Calu3 (cell line): ENCODE results near the gene CCDC178. TPM values are rescaled to one million over a fixed set of nuclear protein-coding genes. Genes with fewer than 3 reads are reported as not detected.
"Not testable (repeated sequence)": the region's sequence is repeated elsewhere in the genome, so short reads cannot be mapped to it uniquely, and the experiment has no call there.

ENCODE experiments used
- BruUV-seq: library from RNA; stranded (reverse); fragments of 400-500 nt; replicated peaks from 2 replicates; lab custom pipeline; 2021; lab: Mats Ljungman, UMichigan
- CTCF ChIA-PET: fragments of 300-600 bp; sonication (Branson Sonifier 250); formaldehyde crosslinking; loops from one replicate; lab custom pipeline; 2022; ENCODE audit warnings: antibody characterized with exemption; lab: Charles Lee
- DNase-seq: peaks from one replicate; pipeline ENCODE4 v3.0.0; 2022
- H3K27ac Mint-ChIP-seq: one replicate; pipeline ENCODE4 v1.8.0; 2022; ENCODE audit warnings: mixed read lengths; ENCODE audit not compliant: unreplicated experiment
- H3K27me3 Mint-ChIP-seq: one replicate; pipeline ENCODE4 v1.8.0; 2022; ENCODE audit warnings: mixed read lengths; ENCODE audit not compliant: unreplicated experiment
- H3K36me3 Mint-ChIP-seq: one replicate; pipeline ENCODE4 v1.8.0; 2022; ENCODE audit warnings: mild to moderate bottlenecking, moderate library complexity, mixed read lengths; ENCODE audit not compliant: insufficient read depth, unreplicated experiment
- H3K4me1 Mint-ChIP-seq: one replicate; pipeline ENCODE4 v1.8.0; 2022; ENCODE audit warnings: mild to moderate bottlenecking, low read depth, mixed read lengths; ENCODE audit not compliant: unreplicated experiment
- H3K4me3 Mint-ChIP-seq: one replicate; pipeline ENCODE4 v1.8.0; 2022; ENCODE audit warnings: mild to moderate bottlenecking, low read depth, moderate library complexity, mixed read lengths; ENCODE audit not compliant: unreplicated experiment
- H3K9me3 Mint-ChIP-seq: one replicate; pipeline ENCODE4 v1.8.0; 2022; ENCODE audit warnings: low read depth, mixed read lengths; ENCODE audit not compliant: unreplicated experiment
- intact Hi-C: fragments of 100-400 bp; cut with micrococcal nuclease; formaldehyde crosslinking; loops from one replicate; pipeline ENCODE4 v1.10.0; 2022; ENCODE audit not compliant: unreplicated experiment
- total RNA-seq: library from RNA; stranded (reverse); gene quantifications from 2 replicates; pipeline ENCODE4 v1.2.3, GENCODE V29; 2022
- TF ChIP-seq, protein P1 (sequence below): fragments of 200-600 bp; IDR thresholded peaks from one replicate; pipeline ENCODE4 v1.8.0; 2022; ENCODE audit warnings: antibody characterized with exemption; ENCODE audit not compliant: unreplicated experiment

CCDC178 gene
- total RNA-seq, 1 experiment from 2014 or later = not detected

DNA sequence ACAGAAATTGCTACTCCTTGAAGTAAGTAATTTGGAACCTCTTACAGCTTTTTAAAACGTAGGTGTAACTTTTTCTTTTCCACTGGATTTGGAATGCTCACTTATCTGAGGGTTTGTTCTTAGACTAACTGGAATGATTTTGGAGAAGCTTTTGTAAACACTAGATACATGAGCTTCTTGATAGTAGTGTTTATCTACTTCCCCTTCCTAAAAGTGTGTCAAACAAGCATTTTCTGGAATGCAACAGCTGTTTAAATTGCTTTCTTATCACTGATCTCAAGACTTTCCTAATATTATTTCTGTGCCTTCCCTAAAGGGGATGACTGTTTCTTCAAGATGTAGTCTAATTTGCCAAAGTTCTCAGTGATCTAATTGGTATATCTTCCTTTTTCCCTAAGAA is 282.6 kb downstream of the CCDC178 start:
- H3K4me3 Mint-ChIP-seq = no peak overlapping the region
- H3K27ac Mint-ChIP-seq = no peak overlapping the region
- BruUV-seq = no TSS peak
- DNase-seq = no peak
- H3K36me3 Mint-ChIP-seq = no peaks in the 10 kb centered on the region
- no peaks in the 10 kb centered on the region for H3K4me1 Mint-ChIP-seq
- TF ChIP-seq, protein P1, sequence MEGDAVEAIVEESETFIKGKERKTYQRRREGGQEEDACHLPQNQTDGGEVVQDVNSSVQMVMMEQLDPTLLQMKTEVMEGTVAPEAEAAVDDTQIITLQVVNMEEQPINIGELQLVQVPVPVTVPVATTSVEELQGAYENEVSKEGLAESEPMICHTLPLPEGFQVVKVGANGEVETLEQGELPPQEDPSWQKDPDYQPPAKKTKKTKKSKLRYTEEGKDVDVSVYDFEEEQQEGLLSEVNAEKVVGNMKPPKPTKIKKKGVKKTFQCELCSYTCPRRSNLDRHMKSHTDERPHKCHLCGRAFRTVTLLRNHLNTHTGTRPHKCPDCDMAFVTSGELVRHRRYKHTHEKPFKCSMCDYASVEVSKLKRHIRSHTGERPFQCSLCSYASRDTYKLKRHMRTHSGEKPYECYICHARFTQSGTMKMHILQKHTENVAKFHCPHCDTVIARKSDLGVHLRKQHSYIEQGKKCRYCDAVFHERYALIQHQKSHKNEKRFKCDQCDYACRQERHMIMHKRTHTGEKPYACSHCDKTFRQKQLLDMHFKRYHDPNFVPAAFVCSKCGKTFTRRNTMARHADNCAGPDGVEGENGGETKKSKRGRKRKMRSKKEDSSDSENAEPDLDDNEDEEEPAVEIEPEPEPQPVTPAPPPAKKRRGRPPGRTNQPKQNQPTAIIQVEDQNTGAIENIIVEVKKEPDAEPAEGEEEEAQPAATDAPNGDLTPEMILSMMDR = no peak
- intact Hi-C loops = no loop called here
- H3K9me3 Mint-ChIP-seq = no peaks in the 10 kb centered on the region
- H3K27me3 Mint-ChIP-seq = no peaks in the 10 kb centered on the region
- CTCF ChIA-PET = no interaction called here

DNA sequence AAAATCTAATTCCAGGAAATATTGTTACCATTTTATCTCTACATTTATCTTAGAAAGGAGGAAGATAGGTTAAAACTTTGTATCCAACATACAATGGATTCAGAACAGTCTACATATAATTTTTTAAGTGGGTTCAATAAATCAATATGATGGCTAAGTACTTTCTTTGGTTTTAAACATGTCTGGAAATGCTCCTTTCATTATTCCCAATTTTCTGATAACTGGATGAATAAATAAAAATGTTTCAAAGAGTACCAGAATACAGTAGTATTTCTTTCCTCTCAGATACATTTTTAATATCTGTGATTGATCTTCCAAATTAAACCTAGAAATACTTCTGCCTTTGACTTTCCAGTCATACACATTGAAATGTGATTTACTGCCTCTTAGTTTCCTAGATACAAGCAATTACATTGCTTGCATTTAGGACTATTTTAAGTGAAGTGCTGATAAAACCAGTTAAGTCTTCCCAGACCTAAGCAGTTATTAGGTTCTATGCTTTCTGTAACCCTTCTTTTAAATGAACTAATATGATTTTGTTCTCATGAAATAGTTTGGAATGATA is 283.5 kb downstream of the CCDC178 start:
- BruUV-seq = no TSS peak
- intact Hi-C loops = no loop called here
- CTCF ChIA-PET = interaction anchor here (0.7 kb wide), 1 partner anchor 61 kb away, joined by 5 read pairs; no protein-coding TSS in a partner anchor
- Mint-ChIP-seq H3K27ac (no peak overlapping the region), H3K4me3 (no peak overlapping the region), H3K9me3 (no peaks in the 10 kb centered on the region), H3K4me1 (no peaks in the 10 kb centered on the region), H3K27me3 (no peaks in the 10 kb centered on the region), H3K36me3 (no peaks in the 10 kb centered on the region)
- TF ChIP-seq, protein P1 = no peak
- DNase-seq = no peak

DNA sequence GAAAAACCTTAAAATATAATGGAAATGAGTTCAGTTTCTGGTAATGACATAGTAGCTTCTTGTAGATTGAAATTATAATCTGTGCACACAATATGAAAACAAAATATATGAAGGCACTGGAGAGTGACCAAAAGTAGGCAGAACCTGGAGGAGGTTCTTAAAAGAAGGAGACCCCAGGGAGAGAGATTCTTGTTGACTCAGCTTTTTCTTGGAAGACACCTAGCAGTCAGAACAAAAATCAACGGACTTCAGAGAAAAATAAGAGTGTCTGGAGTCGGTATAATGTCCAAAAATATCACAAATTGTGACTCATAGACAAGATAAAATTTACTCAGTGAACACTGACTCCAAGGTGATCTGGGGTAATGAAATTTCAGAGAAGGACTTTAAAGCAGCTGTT is 286.5 kb downstream of the CCDC178 start:
- H3K27ac Mint-ChIP-seq = no peak overlapping the region
- H3K27me3 Mint-ChIP-seq = no peaks in the 10 kb centered on the region
- DNase-seq = no peak
- H3K4me3 Mint-ChIP-seq = no peak overlapping the region
- intact Hi-C loops = no loop called here
- no peaks in the 10 kb centered on the region for H3K4me1 Mint-ChIP-seq
- BruUV-seq = no TSS peak
- TF ChIP-seq, protein P1 = no peak
- no peaks in the 10 kb centered on the region for H3K9me3 Mint-ChIP-seq
- CTCF ChIA-PET = no interaction called here
- no peaks in the 10 kb centered on the region for H3K36me3 Mint-ChIP-seq

DNA sequence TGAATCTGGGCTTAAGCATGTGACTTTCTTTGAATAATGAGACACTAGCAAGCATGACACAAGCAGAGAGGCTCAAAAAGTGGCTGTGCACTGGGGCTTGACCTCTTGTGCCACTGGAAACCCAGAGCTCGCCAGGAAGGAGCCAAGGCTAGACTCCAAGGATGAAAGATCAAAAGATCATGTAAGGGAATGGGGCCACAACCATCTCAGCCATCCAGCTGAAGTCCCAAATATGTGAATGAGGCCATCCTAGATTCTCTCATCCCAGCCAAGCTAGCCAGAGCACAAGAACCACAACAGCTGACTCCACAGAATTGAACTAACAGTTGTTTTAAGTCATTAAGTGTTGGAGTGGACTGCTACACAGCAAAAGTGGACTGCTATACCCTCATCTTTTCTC is 288.1 kb downstream of the CCDC178 start:
- no peaks in the 10 kb centered on the region for H3K9me3 Mint-ChIP-seq
- intact Hi-C loops = no loop called here

DNA sequence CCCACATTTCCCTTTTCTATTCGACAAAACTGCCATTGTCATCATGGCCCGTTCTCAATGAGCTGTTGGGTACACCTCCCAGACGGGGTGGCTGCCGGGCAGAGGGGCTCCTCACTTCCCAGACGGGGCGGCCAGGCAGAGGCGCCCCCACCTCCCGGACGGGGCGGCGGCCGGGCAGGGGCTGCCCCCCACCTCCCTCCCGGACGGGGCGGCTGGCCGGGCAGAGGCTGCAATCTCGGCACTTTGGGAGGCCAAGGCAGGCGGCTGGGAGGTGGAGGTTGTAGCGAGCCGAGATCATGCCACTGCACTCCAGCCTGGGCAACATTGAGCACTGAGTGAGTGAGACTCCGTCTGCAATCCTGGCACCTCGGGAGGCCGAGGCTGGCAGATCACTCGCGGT is 292.7 kb downstream of the CCDC178 start:
- CTCF ChIA-PET, intact Hi-C loops, H3K27me3 Mint-ChIP-seq: not testable (repeated sequence)

More for the DNA sequence above, 288.1 kb downstream of the CCDC178 start:
- H3K4me3 Mint-ChIP-seq = no peak overlapping the region
- no peaks in the 10 kb centered on the region for H3K27me3 Mint-ChIP-seq
- H3K36me3 Mint-ChIP-seq = no peaks in the 10 kb centered on the region
- DNase-seq = no peak
- TF ChIP-seq, protein P1 = no peak
- no peak overlapping the region for H3K27ac Mint-ChIP-seq
- BruUV-seq = no TSS peak
- CTCF ChIA-PET = no interaction called here
- H3K4me1 Mint-ChIP-seq = no peaks in the 10 kb centered on the region

More for the DNA sequence above, 292.7 kb downstream of the CCDC178 start:
- H3K9me3 Mint-ChIP-seq, H3K4me3 Mint-ChIP-seq, H3K4me1 Mint-ChIP-seq, H3K27ac Mint-ChIP-seq, H3K36me3 Mint-ChIP-seq, BruUV-seq, DNase-seq: not testable (repeated sequence)
